GM21737 (cell line): ENCODE results near the gene NRXN3.
"Not testable (repeated sequence)": the region's sequence is repeated elsewhere in the genome, so short reads cannot be mapped to it uniquely, and the experiment has no call there.

Source experiments
- ATAC-seq: cut with Tn5 transposase; IDR thresholded peaks from one replicate; pipeline ENCODE4 v1.9.1; 2021; ENCODE audit warnings: mild to moderate bottlenecking, moderate library complexity; ENCODE audit not compliant: unreplicated experiment

NRXN3 gene

DNA sequence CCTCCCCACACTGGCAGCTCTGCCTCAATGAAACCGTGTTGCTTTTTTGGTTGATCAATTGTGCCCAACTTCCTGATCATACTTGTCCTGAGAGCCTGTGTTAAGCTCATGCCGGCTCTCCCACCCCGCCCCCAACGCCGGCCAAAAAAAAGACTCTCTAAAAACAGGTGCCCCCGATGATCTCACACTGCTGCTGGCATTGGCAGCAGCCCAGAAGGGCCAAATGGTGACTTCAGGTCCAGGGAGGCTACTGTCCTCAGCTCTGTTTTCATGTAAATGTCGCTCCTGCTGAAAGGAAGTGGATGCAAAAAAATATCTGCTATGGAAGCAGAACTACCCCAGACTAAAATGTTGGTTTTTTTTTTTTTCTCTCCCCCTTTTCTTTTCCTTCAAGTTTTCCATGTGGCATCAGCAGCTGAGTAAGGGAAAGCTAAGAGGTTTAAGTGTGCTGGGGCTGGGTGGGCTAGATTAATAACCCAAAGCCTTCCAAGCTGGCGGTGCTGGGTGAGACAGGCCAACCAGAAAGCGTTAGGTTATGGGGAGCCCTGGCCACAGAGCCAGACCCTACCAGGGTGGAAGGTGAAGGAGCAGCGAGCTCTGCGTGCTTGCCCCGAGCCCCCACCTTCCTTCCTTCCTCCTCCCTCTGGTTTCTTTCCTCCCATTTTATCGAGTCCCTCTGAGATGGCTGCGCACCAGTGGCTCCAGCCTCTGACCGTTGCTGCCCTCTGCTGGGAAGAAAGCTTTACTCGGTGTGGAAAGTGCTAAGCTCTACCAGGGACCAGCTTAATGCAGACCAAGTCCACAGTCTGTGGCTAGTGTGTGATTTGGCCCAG, 396.1 kb downstream of the NRXN3 start:
- ATAC-seq = peak; percentile 87

DNA sequence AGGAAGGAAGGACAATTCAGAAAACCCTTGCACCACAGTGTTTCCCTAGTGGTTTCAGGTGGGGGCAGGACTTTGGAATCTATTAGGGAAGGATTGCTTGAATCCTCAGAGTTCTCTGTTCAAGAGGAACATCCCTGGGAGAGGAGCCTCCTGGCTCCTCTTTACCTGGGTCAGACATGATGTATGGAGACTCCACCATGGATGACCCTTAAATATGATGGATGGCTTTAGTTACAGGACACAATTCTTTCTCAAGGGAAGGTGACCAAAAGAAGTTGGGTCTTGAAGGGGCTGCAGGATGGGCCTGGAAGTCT, 396.6 kb downstream of the NRXN3 start:
- no peak for ATAC-seq

DNA sequence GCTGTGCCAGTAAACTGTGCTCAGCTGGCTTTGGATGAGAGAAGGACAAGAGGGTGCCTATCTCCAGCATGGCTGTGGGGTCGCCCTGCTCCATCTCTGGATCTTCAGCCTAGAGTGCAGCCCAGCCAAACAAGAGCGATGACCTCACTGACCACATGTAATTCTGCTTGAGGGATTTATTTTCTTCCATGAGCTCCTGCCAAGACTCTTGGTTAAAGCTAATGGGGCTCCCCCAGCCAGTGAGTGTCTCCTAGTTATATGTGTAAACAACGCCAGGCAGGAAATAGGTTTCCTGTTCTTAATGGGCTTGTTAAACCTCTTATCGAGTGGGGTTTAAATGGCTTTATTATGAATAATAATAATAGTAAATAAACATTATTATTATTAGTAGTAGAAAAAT, 397.2 kb downstream of the NRXN3 start:
- no peak for ATAC-seq

DNA sequence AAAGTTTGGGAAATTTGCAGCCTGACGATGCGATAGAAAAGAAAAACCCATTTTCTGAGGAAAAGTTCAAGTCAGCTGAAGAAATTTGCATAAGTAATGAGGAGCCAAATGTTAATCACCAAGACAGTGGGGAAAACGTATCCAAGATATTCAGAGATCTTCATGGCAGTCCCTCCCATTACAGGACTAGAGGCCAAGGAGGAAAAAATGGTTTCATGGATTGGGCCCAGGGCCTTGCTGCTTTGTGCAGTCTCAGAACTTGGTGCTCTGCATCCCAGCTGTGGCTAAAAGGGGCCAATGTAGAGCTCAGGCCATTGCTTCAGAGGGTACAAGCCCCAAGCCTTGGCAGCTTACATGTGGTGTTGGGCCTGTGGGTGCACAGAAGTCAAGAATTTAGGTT, 403.6 kb downstream of the NRXN3 start:
- not testable (repeated sequence) for ATAC-seq

DNA sequence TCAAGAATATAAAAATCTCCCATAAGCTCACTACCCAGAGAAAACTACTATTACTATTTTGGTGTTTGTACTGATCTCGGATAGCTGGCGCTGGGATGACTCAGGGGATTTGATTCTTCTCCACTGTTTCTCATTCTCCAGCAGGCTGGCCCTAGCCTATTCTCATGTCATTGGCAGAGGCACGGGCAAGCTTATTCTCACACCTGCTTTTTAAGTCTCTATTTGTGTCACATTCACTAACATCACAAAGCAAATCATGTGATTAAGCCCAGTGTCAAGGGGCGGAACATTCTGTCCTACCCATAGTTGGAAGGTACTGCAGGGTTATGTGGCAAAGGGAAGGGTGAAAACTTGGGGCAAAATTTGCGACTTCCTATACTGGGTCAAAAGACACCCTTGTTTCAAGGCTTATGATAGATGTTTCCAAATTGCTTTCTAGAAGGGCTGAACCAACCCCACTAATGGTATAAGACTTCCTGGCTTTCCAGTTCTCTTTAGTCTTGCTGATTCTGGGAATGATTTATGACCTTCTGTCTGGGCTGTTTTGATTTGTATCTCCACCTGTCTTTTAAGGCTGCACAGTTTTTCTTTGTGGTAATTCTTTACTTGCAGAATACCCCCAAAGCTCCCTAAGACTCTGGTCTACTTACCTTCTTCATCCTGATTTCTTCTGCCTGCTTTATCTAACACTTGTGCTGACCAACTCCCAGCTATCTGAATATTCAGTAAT, 406.4 kb downstream of the NRXN3 start:
- no peak for ATAC-seq

DNA sequence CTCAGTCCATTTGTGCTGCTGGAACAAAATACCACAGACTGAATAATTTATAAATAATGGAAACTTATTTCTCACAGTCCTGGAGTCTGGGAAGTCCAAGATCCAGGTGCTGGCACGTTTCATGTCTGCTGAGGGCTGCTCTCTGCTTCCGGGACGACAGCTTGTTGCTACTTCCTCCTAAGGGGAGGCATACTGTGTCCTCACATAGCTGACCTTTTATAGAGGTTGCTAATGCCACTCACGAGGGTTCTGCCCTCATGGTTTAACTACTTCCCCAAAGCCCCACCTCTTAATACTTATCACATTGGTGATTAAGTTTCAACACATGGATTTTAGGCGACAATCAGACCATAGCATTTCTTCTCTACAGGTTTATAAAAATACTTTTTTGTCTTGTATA, 411.1 kb downstream of the NRXN3 start:
- ATAC-seq = no peak

DNA sequence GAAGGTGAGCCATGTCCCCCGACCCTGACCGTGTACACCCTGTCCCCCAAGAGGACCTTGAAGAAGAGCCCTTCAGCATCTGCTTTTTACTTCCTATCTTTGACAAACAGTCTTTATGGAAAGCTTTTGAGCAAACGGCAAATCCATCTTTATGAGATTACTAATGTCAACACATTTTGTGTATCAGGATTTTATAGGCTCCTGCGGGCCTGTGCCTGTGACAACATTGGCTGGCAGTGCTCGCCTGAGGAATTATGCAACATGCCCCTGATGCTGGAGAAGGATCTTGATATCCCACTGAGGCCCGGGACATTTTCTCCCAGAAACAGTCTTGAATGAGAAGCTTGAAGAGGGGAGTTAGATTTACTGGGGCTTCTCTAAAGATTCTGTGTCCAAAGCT, 416.5 kb downstream of the NRXN3 start:
- no peak for ATAC-seq

DNA sequence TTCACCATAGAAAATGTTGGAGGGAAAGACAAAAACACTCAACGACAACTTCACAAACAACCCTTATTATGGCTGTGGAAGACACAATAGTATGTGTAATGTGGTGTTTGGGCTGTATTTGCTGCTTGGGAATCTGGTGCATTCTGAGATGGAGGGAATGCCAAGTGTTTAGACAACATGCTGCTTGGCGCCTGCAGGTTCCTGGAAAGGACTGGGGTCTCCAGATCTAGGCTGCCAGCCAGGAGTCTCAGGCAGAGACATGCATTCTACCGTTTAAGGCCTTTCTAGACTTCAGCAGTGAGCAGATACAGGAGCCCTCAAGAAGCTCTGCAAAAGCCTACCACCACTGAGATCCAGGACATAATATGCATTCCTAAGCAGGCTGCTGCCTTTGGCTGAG, 418.7 kb downstream of the NRXN3 start:
- ATAC-seq = no peak

DNA sequence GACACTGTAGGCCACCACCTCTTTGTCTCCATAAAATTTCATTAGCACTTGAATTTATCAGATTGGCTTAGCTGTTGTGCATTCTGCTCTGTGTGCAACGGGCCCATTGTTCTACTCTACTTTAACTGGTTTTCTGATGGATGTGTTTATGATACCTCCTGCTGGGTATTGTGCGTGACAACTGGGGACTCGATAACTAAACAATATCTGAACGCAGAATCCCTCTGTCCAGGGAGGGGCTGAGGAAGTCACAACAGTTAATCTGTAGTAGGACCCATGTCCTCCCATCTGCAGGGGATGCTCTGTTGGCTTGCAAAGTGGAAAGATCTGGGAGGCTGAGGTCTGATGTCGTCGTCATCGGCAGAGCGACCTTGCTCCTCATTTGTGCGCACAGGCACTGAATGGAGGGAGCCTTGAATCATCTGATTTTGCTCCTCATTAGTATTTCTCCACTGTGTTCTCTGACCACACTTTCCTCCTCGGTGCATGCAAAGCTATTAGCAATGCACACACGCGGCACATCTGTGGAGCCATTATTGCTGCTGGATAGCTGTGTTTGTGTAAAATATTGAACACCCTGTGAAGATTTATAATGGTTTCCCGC, 422.5 kb downstream of the NRXN3 start:
- no peak for ATAC-seq

DNA sequence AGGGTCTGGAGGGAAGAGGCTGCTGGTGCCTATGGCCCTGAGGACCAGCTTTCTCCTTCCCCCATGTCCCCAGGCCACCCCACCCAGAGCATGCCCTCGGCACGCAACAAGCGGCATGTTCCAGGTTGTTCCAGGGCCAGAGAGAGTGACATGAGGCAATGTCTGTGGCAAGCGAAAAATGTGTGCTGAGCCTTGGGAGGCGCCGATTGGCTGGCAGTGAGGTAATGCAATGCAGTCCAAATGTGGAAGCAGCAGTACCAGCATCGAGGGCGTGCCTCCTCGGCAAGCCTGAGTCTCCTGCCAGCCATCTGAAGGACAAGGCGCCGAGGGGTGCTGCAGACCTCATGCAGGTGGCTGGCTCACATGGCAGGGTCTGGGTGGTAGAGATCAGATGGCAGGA, 423.8 kb downstream of the NRXN3 start:
- ATAC-seq = no peak

DNA sequence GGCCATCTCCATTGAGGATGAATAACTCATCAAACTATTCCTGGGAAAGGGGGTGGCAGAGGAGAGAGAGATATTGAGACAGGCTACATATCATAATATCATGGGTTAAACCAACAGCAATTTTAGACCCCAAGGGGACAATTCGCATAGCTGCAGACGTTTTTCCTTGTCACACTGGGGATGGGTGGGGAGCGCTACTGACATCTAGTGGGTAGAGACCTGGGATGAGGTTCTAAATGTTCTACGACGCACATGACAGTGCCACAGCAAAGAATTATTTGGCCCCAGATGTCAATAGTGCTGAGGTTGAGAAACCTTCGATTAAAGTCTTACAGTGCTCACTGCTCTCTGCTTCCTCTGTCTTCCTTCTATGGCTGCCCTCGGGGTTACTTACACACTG, 425.6 kb downstream of the NRXN3 start:
- ATAC-seq = no peak

DNA sequence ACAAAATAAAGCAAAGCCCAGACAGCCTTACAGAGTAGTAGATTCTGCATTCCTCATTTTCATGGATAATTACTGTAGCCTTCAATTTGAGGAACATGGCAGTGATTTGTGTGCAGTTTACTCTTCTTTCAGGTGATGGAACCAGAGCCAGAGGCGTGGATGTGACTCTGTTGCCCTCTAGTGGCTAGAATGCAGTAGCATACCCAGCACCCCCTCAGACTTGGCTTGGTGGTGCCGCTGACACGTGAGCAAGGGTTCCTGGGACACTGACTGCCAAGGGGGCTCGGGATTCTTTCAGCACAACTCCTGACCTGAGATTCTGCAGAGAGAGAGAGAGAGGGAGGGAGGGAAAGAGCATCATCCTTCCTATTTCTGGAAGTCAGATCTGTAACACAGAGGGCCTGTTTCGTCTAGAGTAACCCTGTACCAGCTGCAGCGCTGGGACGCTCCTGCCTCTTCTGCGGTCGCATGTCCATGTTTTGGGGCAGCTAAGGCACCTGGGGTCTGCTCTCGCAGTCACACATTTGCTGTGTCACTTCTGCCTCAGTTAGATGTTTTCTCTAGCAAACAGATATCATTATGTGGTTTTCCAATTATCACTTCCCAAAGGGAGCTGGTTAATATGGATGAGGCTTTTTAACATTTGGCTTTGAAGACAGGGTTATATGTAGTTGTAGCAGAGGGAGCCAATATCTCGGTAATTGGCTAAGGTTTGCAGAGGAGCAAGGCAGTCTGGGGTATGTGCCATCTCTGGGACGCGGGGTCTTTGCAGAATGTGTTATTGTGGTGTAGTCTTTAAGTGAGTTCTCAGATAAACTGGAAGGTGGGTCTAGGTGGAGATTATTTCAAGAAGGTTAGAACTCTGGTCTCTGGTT, 428.1 kb downstream of the NRXN3 start:
- ATAC-seq = peak; percentile 88

DNA sequence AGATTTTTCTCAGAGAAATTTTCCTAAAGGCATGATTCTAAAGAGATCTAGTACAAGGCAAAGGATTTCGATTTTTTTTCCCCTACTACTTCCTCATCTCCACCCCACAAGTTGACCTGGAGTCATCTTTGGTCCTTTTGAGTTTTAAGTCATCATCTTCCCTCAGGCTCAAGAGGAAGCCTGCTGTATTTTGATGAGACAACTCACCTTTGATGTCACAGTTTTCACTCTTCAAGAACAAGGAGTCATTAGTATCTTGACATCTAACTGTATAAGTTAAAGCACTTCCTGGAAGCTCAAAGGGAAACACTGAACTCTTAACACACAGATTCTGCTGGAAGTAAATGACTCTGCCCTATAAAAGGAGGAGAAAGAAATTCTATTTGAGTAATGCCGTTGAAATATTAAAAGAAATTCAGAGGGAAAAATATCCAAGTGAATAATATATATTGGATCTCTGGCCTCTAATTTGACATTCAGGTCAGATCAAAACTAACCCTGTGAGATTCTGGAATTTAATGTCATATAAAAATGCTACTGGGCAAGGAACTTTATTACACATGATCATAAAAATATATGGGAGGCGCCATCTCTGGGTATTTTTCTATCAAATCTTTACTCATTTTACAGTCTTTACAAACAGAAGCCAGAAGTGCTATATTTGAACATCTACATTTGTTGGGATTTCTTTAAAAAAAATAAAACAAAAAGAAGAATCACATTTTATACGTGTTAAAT, 435.0 kb downstream of the NRXN3 start:
- no peak for ATAC-seq

DNA sequence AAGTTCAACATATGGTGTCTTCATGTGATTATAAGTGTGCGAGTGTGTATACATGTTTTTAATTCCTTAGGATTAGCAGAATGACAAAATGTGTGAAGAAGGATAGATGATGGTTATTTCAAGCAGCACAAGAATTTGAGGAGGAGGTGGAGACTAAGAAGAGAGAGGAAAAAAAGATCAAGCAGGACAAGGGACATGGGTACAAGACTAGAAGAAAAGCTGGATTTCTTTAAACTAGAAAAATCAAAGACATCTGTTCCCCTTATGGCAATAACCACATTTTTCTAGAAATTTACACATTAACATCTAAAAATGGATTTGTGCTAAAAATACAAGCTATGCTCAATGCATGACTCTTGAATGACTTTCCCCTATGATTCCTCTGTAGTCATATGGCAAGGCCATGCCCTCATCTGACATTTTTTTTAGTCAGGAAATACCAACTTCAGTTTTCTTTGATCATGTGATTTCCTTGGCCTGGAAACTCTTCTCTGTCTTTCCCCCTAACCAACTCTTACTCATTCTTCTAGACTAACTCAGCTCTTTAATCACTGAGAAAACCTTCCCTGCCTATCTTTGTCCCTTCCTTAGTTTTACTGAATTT, 435.8 kb downstream of the NRXN3 start:
- ATAC-seq = no peak

DNA sequence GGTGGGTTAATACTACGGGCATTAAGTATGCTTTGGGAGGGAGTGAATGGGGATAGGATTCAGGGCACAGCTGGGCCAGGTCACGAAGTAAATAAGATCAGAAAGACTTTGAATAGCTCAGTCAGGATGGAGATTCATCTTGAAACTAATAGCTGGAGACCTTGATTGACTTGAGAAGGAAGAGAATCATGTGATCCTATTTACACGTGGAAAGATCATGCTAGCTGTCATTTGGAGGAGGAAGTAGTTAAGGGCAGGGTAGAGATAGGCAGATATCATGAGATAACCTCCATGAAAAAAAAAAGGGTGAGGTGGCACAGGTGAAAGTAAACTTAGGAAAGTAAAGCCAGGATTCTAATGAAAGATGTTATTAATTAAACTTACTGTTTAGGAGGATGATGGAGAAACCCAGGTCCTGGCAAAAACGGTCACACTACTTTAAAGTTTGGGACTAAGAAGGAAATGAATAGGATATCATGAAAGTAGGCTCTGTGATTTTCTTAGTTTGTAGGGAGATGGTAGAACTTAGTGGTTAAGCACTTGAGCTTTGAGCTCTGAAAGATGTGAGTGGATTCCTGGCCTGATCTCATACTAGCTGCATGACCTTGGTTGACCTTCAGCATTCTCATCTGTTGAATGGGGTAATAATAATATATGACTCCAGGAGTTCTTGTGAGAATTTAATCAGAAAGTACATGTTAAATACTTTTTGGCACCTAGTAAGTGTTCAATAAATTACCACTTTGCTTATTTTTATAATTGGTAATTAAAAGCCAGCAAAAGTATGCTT, 439.0 kb downstream of the NRXN3 start:
- ATAC-seq = no peak

DNA sequence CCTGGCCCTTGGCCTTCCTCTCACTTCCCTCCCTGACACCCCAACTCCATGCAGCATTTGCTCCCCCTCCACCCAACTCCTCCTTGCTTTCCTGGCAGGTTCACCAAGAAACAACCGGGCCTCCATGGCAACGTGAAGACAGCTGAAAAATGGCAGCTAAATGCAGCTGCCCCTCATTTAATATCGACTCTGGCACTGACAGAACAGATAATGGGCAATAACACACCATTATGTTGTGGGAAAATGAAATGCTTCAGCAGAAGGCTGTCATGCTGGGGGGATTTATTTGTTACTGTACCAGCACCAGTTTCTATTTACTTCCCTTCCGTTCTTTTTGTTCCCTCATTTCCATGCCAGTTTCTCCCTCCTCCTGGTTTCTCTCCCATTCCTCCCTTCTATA, 440.8 kb downstream of the NRXN3 start:
- ATAC-seq = no peak

DNA sequence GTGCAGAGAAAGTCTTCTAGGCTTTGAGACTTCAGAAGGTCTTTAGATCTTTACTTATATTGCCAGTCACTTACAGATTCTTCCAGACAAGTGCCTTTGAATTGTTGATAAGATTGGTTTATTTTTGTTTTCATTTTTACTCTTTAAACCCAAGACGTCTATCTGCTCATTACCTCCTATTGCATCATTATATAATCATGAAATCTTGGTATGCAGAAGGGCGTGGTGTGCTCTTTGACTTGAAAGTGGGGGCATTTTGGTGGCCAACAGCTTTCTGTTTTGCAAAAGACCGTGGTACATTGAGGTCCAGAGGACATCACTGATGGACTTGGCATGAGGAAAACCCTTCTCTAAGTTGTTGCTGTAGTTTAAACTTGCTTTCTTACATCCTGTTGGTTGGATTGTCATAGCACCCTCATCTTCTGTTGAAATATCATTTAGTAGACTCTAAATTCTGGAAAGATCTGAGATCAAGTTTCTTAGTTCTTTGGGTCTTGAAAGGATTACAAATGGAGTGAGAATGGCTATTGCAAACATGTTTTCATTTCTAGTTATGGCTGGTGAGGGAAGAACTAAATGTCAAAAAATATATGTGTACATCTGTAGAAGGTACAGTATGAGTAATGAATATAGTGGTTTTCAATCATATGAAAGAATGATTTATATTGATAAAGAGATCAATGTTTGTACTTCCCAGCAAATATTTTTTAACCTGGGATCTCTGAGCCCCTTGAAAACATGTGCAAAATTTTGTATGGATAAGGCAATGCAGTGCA, 441.8 kb downstream of the NRXN3 start:
- ATAC-seq = no peak

DNA sequence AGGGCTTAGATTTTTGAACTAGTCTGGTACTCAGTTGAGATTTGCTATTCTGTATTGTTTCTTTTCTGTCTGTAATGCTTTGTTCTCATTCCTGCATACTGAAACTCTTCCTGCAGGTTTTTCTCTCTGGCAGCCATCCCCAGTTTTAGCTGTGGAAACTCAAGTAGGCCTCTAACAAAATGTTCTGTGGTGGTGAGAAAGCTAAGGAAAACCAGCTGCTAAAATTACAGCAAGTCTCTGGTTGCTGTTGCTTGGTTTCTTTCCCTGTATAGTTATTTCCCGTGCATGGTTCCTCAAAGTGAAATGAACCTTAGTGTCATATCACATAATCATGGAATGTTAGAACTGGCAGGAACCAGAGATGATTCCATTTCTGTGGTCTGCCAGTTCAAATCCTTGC, 442.5 kb downstream of the NRXN3 start:
- no peak for ATAC-seq

DNA sequence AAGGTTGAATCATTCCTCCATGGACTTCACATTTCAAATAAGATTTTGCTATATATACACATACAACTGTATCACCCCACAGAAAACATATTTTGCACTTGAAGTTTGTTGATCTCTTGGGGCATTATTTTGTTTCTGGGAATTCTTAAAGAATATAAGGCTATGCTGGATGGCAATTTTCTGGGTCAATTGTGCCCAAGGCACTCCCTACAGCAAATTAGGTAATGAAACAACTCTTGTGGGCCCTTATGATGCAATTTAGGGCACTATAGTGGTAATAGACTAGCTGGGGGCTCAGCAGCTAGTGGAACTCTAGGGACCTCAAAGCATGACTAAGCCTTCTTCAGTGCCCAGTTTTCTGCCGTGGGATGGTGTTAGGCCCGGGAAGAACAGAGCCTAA, 444.4 kb downstream of the NRXN3 start:
- ATAC-seq = no peak
